ENCODE results near the gene SETD6. TPM values are rescaled to one million over a fixed set of nuclear protein-coding genes. Genes with fewer than 3 reads are reported as not detected.

SETD6 gene
- total and polyA plus RNA-seq, 2 of the 13 experiments (the other 11 are each of a cell fraction or from before 2014, with no cell fraction given): 24.0 to 25.7 TPM

DNA sequence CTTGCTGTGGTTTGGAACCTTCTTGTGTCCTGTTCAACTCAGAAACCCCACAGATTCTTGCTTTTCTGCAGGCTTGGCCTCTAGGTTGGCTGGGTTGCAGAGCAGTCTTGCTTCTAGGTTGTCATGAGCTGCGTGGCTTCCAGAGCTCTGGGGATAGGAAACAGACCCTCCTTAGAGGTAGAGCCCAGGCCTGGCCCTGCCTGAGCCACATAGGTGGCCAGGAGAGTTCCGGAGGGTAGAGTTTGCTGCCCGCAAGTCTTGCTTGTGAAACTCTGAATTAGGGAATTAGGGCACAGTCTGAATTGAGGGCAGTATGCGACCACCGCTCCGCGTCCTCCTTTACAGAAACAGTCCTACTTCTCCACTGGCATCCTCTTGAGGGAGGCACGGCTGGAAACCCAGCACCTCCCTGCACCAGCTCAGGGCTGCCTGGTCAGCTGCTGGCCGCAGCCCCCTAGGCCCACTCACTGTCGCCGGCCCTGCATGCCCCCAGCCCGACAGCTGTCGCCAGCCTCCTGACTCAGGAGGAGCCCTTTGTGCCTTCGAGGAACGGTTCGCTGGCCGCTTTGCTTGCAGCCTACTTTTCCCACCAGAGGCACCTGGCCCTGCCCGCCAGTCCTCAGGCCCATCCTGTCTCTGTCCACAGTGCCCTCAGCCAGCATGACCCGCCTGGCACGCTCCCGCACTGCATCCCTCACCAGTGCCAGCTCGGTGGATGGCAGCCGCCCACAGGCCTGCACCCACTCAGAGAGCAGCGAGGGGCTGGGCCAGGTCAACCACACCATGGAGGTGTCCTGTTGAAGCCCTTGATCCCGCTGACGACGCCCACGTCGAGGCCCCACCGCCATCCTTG lies 4.3 kb upstream of the SETD6 start:
- no peak for DNase-seq (ENCODE audit: low spot score)
- TF ChIP-seq AGO2 (optimal IDR thresholded peaks at IDR 0.05; ENCODE audit: low read depth, low read length): peak; percentile 42
- 0 out of 2 replicates have a peak, but pooled peaks have one; percentile 1 for TF ChIP-seq ZNF160 (CRISPR knock-in tag; IDR thresholded peaks at IDR 0.05)
- TF ChIP-seq, protein P1, sequence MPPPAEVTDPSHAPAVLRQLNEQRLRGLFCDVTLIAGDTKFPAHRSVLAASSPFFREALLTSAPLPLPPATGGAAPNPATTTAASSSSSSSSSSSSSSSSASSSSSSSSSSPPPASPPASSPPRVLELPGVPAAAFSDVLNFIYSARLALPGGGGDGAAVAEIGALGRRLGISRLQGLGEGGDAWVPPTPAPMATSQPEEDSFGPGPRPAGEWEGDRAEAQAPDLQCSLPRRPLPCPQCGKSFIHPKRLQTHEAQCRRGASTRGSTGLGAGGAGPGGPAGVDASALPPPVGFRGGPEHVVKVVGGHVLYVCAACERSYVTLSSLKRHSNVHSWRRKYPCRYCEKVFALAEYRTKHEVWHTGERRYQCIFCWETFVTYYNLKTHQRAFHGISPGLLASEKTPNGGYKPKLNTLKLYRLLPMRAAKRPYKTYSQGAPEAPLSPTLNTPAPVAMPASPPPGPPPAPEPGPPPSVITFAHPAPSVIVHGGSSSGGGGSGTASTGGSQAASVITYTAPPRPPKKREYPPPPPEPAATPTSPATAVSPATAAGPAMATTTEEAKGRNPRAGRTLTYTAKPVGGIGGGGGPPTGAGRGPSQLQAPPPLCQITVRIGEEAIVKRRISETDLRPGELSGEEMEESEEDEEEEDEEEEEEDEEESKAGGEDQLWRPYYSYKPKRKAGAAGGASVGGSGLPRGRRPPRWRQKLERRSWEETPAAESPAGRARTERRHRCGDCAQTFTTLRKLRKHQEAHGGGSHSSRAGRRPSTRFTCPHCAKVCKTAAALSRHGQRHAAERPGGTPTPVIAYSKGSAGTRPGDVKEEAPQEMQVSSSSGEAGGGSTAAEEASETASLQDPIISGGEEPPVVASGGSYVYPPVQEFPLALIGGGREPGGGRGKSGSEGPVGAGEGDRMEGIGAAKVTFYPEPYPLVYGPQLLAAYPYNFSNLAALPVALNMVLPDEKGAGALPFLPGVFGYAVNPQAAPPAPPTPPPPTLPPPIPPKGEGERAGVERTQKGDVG (CRISPR knock-in tag; IDR thresholded peaks at IDR 0.05; ENCODE audit: borderline replicate concordance): 0 out of 2 replicates have a peak, but pooled peaks have one; percentile 28
- no peak for TF ChIP-seq GTF3A (CRISPR knock-in tag; conservative IDR thresholded peaks at IDR 0.05)
- TF ChIP-seq AGO1 (IDR thresholded peaks at IDR 0.05; ENCODE audit: low read depth, low read length, poor library complexity, severe bottlenecking): peak; percentile 15
- H3K4me1 ChIP-seq (ENCODE audit: insufficient read depth, low read length): peaks cover 32% of the 10 kb centered on the region
- BruUV-seq (replicated peaks): no TSS peak
- FAIRE-seq: no peak
- no peak overlapping the region for H3K4me3 ChIP-seq (replicated peaks in 1 of 3; ENCODE audit: insufficient read depth in 1 of 3, low read depth in 2 of 3, low read length in 3 of 3)
- no peak overlapping the region for H3K4me2 ChIP-seq (ENCODE audit: low read depth, low read length)
- intact Hi-C loops (cut with micrococcal nuclease; ENCODE audit: unreplicated experiment) (loop anchor here (10.0 kb wide), 1 partner anchor 54 kb away; no protein-coding TSS in a partner anchor), in situ Hi-C loops (cut with HindIII; ENCODE audit: extremely low pct_ligation_motif_present, low pct_unique_long_range_greater_than_20kb) (loop anchor here (10.0 kb wide), 1 partner anchor 124 kb away; no protein-coding TSS in a partner anchor)
- H4K20me1 ChIP-seq (ENCODE audit: insufficient read depth, low read length): no peaks in the 10 kb centered on the region
- no peaks in the 10 kb centered on the region for H3K27me3 ChIP-seq (ENCODE audit: control insufficient read depth in 1 of 2, insufficient read depth in 2 of 2, low read length in 2 of 2)
- CTCF ChIA-PET (ENCODE audit: low intra/inter-chr PET ratio, low total read pairs): interaction anchor here (1.6 to 2.2 kb wide), 2 partner anchors 127 to 150 kb away, joined by 18 read pairs; no protein-coding TSS in a partner anchor
- 77% methylated on average over 24 of the region's 30 CpGs for WGBS (ENCODE audit: low lambda C conversion rate)
- no peaks in the 10 kb centered on the region for H3K79me2 ChIP-seq (ENCODE audit: insufficient read depth, low read length)
- H3K9me3 ChIP-seq (ENCODE audit: low read length): no peaks in the 10 kb centered on the region
- POLR2A ChIA-PET: no interaction called here
- H3K27ac ChIP-seq (ENCODE audit: extremely low read length, insufficient read depth, low read length): no peak overlapping the region
- no peak overlapping the region for H3K9ac ChIP-seq (ENCODE audit: insufficient read depth, low read depth, low read length)
- ATAC-seq: no peak
- H3K36me3 ChIP-seq (replicated peaks in 1 of 2; ENCODE audit: control insufficient read depth in 1 of 2, insufficient read depth in 2 of 2, low read length in 2 of 2): no peaks in the 10 kb centered on the region
- H2AFZ ChIP-seq (ENCODE audit: low read length): no peak overlapping the region

Measured in HepG2 (cell line).